A673 (cell line): ENCODE data around the gene AKAP12.

Source experiments
- EZH2 ChIP-seq: fragments of 200-600 bp; sonication (generic); IDR thresholded peaks from 2 replicates; pipeline ENCODE4 v1.6.1; 2017; ENCODE audit warnings: borderline replicate concordance, low read depth, mild to moderate bottlenecking, mixed read lengths, antibody characterized with exemption, low read length; ENCODE audit not compliant: poor library complexity, severe bottlenecking
- TF ChIP-seq, protein P1 (sequence below): fragments of 300-800, 200-600 bp; sonication (generic); conservative IDR thresholded peaks from 2 replicates; pipeline ENCODE4 v1.5.1; 2017; ENCODE audit warnings: low read depth, mild to moderate bottlenecking, antibody characterized with exemption, low read length, moderate library complexity, mixed read lengths

GRCh38 chr6:151243481-151243880 is 3.7 kb downstream of the AKAP12 start:
- TF ChIP-seq, protein P1, sequence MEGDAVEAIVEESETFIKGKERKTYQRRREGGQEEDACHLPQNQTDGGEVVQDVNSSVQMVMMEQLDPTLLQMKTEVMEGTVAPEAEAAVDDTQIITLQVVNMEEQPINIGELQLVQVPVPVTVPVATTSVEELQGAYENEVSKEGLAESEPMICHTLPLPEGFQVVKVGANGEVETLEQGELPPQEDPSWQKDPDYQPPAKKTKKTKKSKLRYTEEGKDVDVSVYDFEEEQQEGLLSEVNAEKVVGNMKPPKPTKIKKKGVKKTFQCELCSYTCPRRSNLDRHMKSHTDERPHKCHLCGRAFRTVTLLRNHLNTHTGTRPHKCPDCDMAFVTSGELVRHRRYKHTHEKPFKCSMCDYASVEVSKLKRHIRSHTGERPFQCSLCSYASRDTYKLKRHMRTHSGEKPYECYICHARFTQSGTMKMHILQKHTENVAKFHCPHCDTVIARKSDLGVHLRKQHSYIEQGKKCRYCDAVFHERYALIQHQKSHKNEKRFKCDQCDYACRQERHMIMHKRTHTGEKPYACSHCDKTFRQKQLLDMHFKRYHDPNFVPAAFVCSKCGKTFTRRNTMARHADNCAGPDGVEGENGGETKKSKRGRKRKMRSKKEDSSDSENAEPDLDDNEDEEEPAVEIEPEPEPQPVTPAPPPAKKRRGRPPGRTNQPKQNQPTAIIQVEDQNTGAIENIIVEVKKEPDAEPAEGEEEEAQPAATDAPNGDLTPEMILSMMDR = no peak
- TF ChIP-seq EZH2 = no peak
